ENCODE measurements around the gene KCNS1.

- TF ChIP-seq USF2 (CRISPR knock-in tag; IDR thresholded peaks at IDR 0.05) (no peak), ATF3 (CRISPR knock-in tag; conservative IDR thresholded peaks at IDR 0.05) (no peak)
Measured at GRCh38 chr20:45094201-45094600, 6.7 kb downstream of the KCNS1 start.

Data from WTC11 (cell line).